PFSK-1 (cell line): ENCODE results near the gene ARHGEF7.

ENCODE experiments used
- FOXP2 ChIP-seq: optimal IDR thresholded peaks from 2 replicates; pipeline ENCODE3; 2011; ENCODE audit warnings: borderline replicate concordance, control low read depth, inconsistent platforms; ENCODE audit not compliant: insufficient read depth; ENCODE audit errors: extremely low read length, extremely low read depth
- POLR2AphosphoS5 ChIP-seq: IDR thresholded peaks from 2 replicates; pipeline ENCODE4 v1.6.1; 2012; ENCODE audit warnings: low read depth, mild to moderate bottlenecking, control low read depth, low read length, moderate library complexity
- REST ChIP-seq, 2 experiments: IDR thresholded peaks; 2 replicates each; pipeline versions ENCODE4 v1.6.1 to v1.8.0; 2011 to 2012; ENCODE audit warnings: low read depth in 2 of 2, low read length in 2 of 2, control low read depth in 1 of 2, inconsistent platforms in 1 of 2, mild to moderate bottlenecking in 1 of 2, moderate library complexity in 1 of 2; ENCODE audit not compliant: insufficient read depth in 1 of 2
- SIN3A ChIP-seq: IDR thresholded peaks from 2 replicates; pipeline ENCODE4 v1.6.1; 2012; ENCODE audit warnings: mild to moderate bottlenecking, low read length, moderate library complexity, borderline replicate concordance; ENCODE audit not compliant: insufficient read depth

- TF ChIP-seq POLR2AphosphoS5 = no peak
- TF ChIP-seq SIN3A = no peak
- TF ChIP-seq REST (IDR thresholded peaks at IDR 0.05; ENCODE audit: insufficient read depth in 1 of 2, low read depth in 2 of 2, low read length in 2 of 2) = no peak
- no peak for TF ChIP-seq FOXP2
These were observed 3.7 kb upstream of the ARHGEF7 start for GRCh38 chr13:111111376-111111937.
